Measurements from ENCODE around the gene UBE2H.

Gene UBE2H

GRCh38 chr7:129946282-129946681, 6.5 kb downstream of the UBE2H start:
- no peak for TF ChIP-seq CTCF (IDR thresholded peaks at IDR 0.05; ENCODE audit: low read depth, low read length, missing control alignments)
- no peak for DNase-seq (ENCODE audit: low read depth)
- no peak overlapping the region for H3K4me3 ChIP-seq (ENCODE audit: low read depth, low read length)

- DNase-seq (ENCODE audit: low read depth), result no peak
- no peak for TF ChIP-seq CTCF (IDR thresholded peaks at IDR 0.05; ENCODE audit: low read depth, low read length, missing control alignments)
- no peak overlapping the region for H3K4me3 ChIP-seq (ENCODE audit: low read depth, low read length)
Measured at GRCh38 chr7:129943352-129943751, 9.4 kb downstream of the UBE2H start.

GRCh38 chr7:129940329-129940728, 12.4 kb downstream of the UBE2H start:
- no peak overlapping the region for H3K4me3 ChIP-seq (ENCODE audit: low read depth, low read length)
- no peak for DNase-seq (ENCODE audit: low read depth)
- TF ChIP-seq CTCF (IDR thresholded peaks at IDR 0.05; ENCODE audit: low read depth, low read length, missing control alignments), result no peak

- H3K4me3 ChIP-seq (ENCODE audit: low read depth, low read length), result no peak overlapping the region
- DNase-seq (ENCODE audit: low read depth), result no peak
- TF ChIP-seq CTCF (IDR thresholded peaks at IDR 0.05; ENCODE audit: low read depth, low read length, missing control alignments), result no peak
Measured at GRCh38 chr7:129939881-129940280, 12.9 kb downstream of the UBE2H start.

- no peak for TF ChIP-seq CTCF (IDR thresholded peaks at IDR 0.05; ENCODE audit: low read depth, low read length, missing control alignments)
- no peak overlapping the region for H3K4me3 ChIP-seq (ENCODE audit: low read depth, low read length)
- no peak for DNase-seq (ENCODE audit: low read depth)
Measured at GRCh38 chr7:129933627-129934026, 19.1 kb downstream of the UBE2H start.

GRCh38 chr7:129926618-129927017, 26.1 kb downstream of the UBE2H start:
- DNase-seq (ENCODE audit: low read depth), result no peak
- TF ChIP-seq CTCF (IDR thresholded peaks at IDR 0.05; ENCODE audit: low read depth, low read length, missing control alignments), result no peak
- H3K4me3 ChIP-seq (ENCODE audit: low read depth, low read length), result no peak overlapping the region

GRCh38 chr7:129925416-129926002, 27.3 kb downstream of the UBE2H start:
- no peak for TF ChIP-seq CTCF (IDR thresholded peaks at IDR 0.05; ENCODE audit: low read depth, low read length, missing control alignments)
- no peak overlapping the region for H3K4me3 ChIP-seq (ENCODE audit: low read depth, low read length)
- no peak for DNase-seq (ENCODE audit: low read depth)
